ENCODE data around the gene COG2.

GRCh38 chr1:230696722-230697437 lies 54.6 kb downstream of the COG2 start:
- TF ChIP-seq CTCF (IDR thresholded peaks at IDR 0.05) (no peak), POLR2AphosphoS5 (IDR thresholded peaks at IDR 0.05) (no peak)
